ENCODE results near the gene GRID1.

GRID1 gene

GRCh38 chr10:85657476-85658113 lies 709.0 kb downstream of the GRID1 start:
- DNase-seq (ENCODE audit: low read depth, low spot score): no peak

- no peak for DNase-seq (ENCODE audit: low read depth, low spot score)
Observed at GRCh38 chr10:85655411-85655810, 711.2 kb downstream of the GRID1 start.

DNA sequence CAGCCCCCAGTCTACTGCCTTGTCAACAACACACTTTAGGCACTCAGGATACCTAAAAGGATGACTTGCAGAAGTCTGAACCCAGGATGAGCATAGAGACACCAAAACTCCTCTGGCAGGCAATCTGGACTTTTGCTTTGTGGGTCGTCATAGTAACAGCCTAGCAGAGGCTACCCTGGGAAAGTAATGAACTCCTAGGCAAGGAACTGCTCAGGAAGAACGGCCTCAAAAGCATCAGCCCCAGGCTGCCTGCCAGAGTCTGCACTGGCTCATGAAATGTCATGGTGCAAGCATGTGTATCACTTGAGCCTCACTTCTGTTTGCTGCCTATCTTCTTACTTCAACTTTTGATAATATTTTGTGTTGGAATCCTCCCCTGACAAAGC lies 715.1 kb downstream of the GRID1 start:
- DNase-seq (ENCODE audit: low read depth, low spot score): no peak

GRCh38 chr10:85650791-85651496 lies 715.7 kb downstream of the GRID1 start:
- DNase-seq (ENCODE audit: low read depth, low spot score): no peak

DNA sequence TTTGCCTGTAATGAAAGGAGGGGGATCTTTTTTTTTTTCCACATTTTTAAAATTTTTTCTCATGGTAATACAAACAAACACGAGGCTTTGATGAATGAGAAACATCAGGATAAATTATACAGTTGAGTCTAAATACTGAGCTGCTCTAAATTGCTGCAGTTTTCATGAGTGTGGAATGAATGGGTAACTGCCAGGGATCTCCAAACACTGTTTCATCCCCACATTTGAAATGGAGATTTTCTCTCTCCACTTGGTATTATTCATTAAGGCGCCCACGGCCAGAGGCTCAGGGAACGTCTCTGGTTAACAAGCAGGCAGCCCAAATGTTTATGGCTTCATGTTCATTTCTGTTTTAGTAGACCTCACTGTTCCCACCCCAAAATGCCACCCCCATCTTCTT lies 717.1 kb downstream of the GRID1 start:
- DNase-seq (ENCODE audit: low read depth, low spot score): no peak

GRCh38 chr10:85648279-85648754 lies 718.3 kb downstream of the GRID1 start:
- DNase-seq (ENCODE audit: low read depth, low spot score): no peak

DNA sequence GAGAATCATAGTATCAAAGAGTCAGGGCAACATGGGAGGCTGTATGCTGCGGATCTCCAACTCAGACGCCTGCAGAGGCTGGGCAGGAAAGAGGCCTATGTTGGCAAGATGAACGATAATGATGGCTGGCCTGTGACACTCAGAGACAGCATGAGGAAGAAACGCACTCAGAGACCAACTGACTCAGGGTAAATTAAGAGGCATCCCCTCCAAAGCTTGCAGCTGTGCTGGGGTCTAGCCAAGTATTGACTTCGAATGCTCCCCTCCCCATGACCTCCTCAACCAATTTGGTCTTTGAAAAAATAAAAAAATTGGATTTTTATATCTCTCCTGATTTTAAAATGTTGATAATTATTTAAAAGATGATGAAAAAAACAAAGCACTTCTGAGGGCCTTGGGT lies 718.9 kb downstream of the GRID1 start:
- DNase-seq (ENCODE audit: low read depth, low spot score): no peak

DNA sequence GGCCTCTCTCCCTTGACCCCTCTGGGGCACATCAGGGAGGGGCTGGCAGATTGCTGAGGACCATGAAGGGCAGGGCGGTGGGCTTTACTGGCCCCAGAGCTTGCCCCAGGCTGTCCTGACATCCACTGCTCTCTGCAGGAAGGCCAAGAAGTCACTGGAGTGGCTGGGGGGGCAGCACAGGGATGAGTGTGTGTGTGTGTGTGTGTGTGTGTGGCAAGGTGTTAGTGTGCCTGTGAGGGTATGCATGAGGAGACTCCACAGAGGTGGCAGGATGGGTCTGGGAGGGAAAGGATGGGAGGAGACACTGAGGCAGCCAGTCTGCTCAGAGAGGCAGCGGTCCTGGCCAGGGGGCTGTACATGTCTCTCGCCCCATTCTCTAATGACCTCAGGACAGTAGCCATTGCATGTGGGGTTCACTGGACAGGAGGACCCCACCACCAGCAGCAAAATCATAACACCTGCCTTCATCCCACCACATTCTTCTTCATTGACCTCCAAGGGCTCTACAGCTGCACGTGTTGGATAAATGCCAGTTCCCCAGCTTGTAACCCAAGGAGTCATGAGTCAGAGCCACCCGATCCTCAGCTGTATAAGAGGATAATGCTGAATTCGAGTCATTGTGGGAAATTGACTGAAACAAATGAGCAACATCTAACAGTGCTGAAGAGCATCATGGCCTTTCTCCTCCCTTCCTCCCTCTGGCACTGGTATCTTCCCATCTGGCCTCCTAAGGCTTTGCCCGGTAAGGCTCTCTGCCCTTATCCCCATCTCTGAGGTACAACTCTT lies 720.5 kb downstream of the GRID1 start:
- DNase-seq (ENCODE audit: low read depth, low spot score): no peak

DNA sequence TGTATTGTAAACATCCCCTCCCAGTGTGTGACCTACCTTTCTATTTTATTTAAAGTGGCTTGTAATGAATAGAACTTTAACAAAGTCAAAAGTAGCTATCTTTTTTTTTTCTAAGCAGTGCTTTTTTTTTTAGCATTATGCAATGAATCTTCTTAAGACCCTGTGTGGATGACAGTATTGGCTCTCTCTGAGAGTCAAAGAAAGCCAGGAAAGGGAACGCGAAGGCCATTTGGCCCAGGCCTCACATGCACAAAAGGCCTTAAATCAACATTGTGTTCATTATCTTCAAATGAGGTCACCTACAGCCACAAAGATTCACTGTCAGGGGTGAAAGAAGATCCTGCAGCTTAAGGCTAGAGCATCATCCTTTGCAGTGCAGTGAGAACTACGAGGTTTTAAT lies 721.5 kb downstream of the GRID1 start:
- no peak for DNase-seq (ENCODE audit: low read depth, low spot score)

DNA sequence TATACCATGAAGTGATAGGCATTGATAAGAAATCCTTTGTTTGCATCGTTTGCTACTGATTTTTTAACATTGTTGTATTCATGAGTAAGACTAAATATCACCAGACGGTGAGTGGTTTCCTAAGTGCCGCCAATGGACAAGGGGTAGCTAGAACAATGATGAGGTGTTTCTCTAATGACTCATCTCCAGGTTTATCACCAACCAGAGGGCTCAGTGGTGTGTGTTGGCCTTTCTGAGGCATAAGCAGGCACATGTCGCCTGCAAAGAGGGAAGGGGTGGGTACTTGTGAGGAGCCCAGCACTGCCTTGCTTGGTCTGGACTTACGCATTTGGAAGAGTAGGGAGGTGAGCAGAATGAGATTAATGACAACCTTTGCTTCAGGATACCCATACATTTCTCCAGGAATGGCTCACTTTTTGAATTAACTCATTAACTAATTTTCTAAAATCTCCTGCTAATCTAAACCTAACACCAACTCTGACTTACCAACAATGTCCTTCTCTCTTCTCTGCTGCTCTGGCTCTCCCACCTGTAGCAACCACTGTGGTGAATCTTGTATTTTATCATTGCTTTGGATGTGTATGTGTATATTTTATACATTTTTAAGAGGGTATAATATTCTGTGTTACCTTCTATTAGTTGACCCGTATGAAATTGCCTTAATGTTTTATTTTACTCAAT lies 722.6 kb downstream of the GRID1 start:
- DNase-seq (ENCODE audit: low read depth, low spot score): no peak

GRCh38 chr10:85643171-85643844 lies 723.3 kb downstream of the GRID1 start:
- DNase-seq (ENCODE audit: low read depth, low spot score): no peak

DNA sequence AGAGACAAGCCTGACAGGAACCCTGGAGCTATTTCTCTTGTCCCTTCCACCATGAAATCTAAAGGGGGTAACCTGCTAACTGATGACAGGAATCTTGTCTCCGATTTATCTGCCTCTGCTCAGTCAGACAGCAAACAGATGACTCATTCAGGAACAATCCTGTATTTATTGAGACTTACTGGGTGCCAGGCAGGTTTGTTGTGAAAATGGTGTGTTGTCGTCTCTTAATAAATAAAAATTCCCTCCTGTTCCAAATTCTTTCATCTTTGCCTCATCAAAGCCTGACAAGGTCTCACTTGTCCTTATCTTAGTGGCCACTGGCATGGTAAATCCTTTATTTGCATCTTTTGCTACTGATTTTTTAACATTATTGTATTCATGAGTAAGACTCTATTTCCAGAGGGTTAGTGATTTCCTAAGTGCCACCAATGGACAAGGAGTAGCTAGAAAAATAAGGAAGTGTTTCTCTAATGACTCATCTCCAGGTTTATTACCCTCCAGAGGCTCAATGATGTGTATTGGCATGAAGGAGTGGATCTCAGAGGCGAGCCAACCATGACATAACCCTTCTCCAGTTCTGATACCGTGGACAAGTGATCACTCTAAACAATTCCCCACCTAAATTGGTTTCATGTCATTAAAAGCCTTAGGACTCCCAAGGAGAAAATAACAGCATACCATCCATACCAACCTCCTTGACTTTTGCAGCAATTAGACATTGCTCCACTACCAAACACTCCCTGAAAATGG lies 724.0 kb downstream of the GRID1 start:
- no peak for DNase-seq (ENCODE audit: low read depth, low spot score)

DNA sequence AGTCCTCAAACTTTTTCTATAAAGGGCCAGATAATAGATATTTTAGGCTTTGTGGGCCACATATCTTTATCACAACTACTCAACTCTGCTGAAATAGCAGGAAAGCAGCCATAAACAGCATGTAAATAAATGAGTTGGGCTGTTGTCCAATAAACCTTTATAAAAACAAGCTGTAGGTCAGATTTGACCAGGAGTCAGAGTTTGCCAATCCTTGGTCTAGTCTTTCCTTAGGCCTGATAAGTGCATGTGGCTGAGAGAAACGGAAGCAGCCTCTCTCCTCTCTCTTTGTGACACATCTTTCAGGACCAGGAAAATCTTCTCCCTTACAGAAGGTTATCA lies 724.5 kb downstream of the GRID1 start:
- no peak for DNase-seq (ENCODE audit: low read depth, low spot score)

DNA sequence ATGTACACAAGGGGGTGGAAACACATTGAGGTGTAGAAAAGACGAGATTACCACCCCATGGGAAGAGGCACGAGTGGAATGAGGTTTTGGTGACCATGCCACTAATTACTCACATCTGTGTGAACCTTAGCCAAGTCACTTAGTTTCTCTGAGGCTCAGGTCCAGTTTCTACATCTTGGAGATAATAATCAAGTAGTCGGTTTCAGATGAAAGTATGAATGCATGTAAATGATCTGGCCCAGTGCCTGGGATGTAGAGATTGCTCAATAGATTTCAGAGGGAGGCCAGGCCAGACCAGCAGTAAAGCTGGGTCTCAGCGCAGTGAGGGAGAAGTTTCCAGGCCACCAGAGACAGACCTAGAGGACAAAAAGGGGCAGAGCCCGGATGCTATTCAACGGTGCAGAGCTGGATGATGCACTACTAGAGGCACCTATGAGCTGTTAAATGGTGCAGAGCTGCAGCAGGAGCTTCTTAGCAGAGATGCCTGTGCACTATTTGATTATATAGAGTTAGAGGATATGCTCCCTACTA lies 725.1 kb downstream of the GRID1 start:
- no peak for DNase-seq (ENCODE audit: low read depth, low spot score)

- no peak for DNase-seq (ENCODE audit: low read depth, low spot score)
Observed at GRCh38 chr10:85638797-85639196, 727.8 kb downstream of the GRID1 start.

DNA sequence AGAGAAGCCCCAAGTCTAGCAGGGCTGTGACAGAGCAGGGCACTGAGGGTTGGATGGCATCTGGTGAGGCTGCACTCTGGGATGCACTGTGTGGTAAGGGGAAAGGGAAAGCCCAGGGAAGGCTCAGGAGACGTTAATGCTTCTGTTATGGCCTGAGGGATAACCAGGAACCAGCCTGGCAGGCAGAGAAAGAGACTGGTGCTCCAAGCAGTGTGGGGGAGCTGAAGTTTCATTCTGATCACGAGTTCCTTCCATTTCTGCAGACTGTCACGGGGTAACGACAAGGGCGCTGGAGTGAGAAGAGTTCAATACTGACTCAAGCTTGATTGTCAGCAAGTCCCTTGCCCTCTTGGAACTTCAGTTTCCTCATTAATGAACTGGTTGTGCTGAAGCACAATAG lies 730.9 kb downstream of the GRID1 start:
- DNase-seq (ENCODE audit: low read depth, low spot score): no peak

- no peak for DNase-seq (ENCODE audit: low read depth, low spot score)
Observed at GRCh38 chr10:85624511-85624910, 742.1 kb downstream of the GRID1 start.

DNA sequence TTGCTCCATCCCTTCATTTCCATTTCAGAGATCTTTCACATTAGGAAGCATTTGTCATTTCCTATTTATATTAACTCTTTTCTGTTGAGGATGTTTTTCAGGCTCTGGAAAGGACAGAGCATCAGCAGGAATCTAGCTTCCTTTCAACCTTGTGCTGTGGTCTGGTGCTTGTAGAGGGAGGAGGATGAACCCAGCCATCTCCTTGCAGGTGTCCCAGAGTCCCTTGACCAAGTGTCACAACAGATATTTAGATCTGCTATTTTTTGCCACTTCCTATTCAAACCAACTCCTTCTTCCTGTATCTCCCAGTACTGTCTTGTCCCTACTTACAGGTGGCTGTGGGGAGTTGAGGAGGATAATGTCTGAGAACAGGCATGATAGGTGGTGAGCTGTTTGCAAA lies 742.8 kb downstream of the GRID1 start:
- no peak for DNase-seq (ENCODE audit: low read depth, low spot score)

DNA sequence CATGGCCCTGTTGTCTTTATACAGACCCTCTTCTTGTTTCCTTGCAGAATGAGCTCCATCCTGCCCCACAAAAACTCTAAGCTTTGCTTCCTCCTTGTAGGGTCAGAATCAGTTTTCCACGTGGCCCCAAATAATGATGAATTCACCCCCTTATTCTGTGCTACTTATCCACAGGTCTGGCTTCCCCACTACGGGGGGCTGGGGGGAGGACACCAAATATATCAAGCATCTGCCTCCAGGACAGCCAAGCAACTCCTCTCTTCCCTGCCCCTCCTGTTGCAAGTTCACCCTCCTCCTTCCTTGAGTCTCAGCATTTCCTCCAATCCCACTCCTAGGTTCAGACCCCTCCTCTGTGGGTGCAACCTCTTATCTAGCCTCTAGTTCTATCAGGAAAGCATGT lies 743.3 kb downstream of the GRID1 start:
- DNase-seq (ENCODE audit: low read depth, low spot score): no peak

DNA sequence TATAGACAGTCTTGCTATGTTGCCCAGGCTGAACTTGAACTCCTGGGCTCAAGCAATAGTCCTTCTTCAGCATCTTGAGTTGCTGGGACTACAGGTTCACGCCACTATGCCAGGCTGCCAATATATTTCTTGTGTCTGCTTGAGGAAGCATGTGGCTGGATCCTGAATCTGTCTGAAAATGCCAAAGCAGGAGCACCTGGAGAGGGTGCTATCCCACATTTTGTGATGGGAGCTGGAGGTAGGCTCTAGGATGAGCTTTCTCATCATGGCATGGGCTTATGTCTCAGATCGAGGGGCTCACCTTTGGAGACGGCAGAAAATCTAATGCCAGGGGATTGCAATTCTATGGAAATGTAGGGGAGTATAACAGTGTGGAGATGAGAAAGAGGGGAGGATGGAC lies 744.2 kb downstream of the GRID1 start:
- no peak for DNase-seq (ENCODE audit: low read depth, low spot score)

DNA sequence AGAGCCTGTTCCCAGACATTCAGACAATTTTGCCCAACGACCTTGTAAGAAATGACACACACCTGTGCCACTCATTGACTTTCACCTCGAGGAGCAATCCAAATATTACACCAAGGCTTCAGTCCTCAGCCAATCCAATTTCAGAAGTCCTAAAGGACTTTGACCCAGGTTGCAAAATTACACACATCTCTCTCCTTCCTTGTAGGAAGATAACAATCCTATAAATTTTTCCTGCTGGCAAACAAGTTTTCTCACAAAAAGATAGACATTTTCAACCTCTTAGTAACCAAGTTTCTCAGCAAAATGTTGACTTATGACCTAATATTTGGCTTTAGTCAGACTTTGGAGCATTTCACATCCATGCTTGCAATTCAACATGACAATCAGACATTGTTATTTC lies 745.0 kb downstream of the GRID1 start:
- DNase-seq (ENCODE audit: low read depth, low spot score): no peak
